ENCODE results near the gene KYNU. TPM values are rescaled to one million over a fixed set of nuclear protein-coding genes. Genes with fewer than 3 reads are reported as not detected.

Gene KYNU
- total RNA-seq, 1 donor from 2014 or later, result 0.21 TPM

GRCh38 chr2:142967060-142967459, 89.6 kb downstream of the KYNU start:
- H3K4me3 Mint-ChIP-seq (ENCODE audit: unreplicated experiment), result no peak overlapping the region
- no peak for TF ChIP-seq CTCF (IDR thresholded peaks at IDR 0.05)
- no peak overlapping the region for H3K27ac Mint-ChIP-seq (ENCODE audit: unreplicated experiment)
- H3K36me3 Mint-ChIP-seq (ENCODE audit: unreplicated experiment), result peaks cover 7% of the 10 kb centered on the region
- H3K4me1 Mint-ChIP-seq (ENCODE audit: unreplicated experiment), result peaks cover 7% of the 10 kb centered on the region
- DNase-seq (ENCODE audit: extremely low spot score, unreplicated experiment), result no peak
- no peaks in the 10 kb centered on the region for H3K27me3 Mint-ChIP-seq (ENCODE audit: unreplicated experiment)
- H3K9me3 Mint-ChIP-seq (ENCODE audit: unreplicated experiment), result peaks cover 4% of the 10 kb centered on the region

- Mint-ChIP-seq H3K27me3 (ENCODE audit: unreplicated experiment) (no peaks in the 10 kb centered on the region), H3K4me3 (ENCODE audit: unreplicated experiment) (no peak overlapping the region), H3K27ac (ENCODE audit: unreplicated experiment) (peak overlapping the region; percentile 93), H3K9me3 (ENCODE audit: unreplicated experiment) (no peaks in the 10 kb centered on the region), H3K4me1 (ENCODE audit: unreplicated experiment) (peaks cover 28% of the 10 kb centered on the region), H3K36me3 (ENCODE audit: unreplicated experiment) (no peaks in the 10 kb centered on the region)
- TF ChIP-seq CTCF (IDR thresholded peaks at IDR 0.05), result no peak
- DNase-seq (ENCODE audit: extremely low spot score, unreplicated experiment), result no peak
These were observed 95.8 kb downstream of the KYNU start for GRCh38 chr2:142973160-142973821.

- H3K27ac Mint-ChIP-seq (ENCODE audit: unreplicated experiment), result peak overlapping the region; percentile 93
- peaks cover 28% of the 10 kb centered on the region for H3K4me1 Mint-ChIP-seq (ENCODE audit: unreplicated experiment)
- TF ChIP-seq CTCF (IDR thresholded peaks at IDR 0.05), result no peak
- H3K4me3 Mint-ChIP-seq (ENCODE audit: unreplicated experiment), result no peak overlapping the region
- no peak for DNase-seq (ENCODE audit: extremely low spot score, unreplicated experiment)
- H3K9me3 Mint-ChIP-seq (ENCODE audit: unreplicated experiment), result no peaks in the 10 kb centered on the region
- H3K27me3 Mint-ChIP-seq (ENCODE audit: unreplicated experiment), result no peaks in the 10 kb centered on the region
- H3K36me3 Mint-ChIP-seq (ENCODE audit: unreplicated experiment), result no peaks in the 10 kb centered on the region
These were observed 96.4 kb downstream of the KYNU start for GRCh38 chr2:142973822-142974207.

DNA sequence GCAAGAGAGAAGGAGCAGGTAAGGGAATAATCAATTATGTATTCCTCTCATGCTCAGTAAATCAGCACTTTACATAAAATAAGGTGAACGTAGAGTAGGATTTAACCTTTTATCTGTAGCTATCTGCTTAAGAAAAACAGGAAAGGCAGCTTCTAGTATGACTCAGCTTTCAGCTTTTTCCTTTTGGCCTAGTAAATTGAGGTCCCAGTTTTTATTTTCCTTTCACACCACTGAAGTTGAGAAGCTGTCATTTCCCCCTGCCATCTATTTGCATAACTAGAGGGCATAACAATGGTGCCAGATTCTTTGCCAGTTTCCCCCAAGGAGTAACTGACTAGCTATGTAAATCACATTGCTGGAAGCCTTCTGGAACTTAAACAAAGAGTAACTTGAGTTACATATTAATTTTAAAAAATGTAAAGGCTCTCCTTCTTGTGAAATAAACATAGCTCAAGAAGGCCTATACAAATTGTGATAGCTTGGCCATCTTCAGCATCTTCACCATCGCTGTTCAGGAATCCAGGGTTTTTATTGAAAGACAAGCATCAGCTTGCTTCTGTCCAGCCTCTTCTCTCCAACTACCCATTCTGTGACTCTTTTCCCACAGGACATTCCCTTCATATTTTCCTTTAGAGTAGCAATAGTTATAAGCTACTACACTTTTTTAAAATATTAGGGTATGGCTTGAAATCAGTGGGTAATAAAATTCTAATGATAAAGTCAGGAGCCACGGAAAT, 97.0 kb downstream of the KYNU start:
- peaks cover 30% of the 10 kb centered on the region for H3K4me1 Mint-ChIP-seq (ENCODE audit: unreplicated experiment)
- H3K27me3 Mint-ChIP-seq (ENCODE audit: unreplicated experiment), result no peaks in the 10 kb centered on the region
- no peak for DNase-seq (ENCODE audit: extremely low spot score, unreplicated experiment)
- peak overlapping the region; percentile 93 for H3K27ac Mint-ChIP-seq (ENCODE audit: unreplicated experiment)
- H3K36me3 Mint-ChIP-seq (ENCODE audit: unreplicated experiment), result no peaks in the 10 kb centered on the region
- H3K9me3 Mint-ChIP-seq (ENCODE audit: unreplicated experiment), result no peaks in the 10 kb centered on the region
- no peak for TF ChIP-seq CTCF (IDR thresholded peaks at IDR 0.05)
- H3K4me3 Mint-ChIP-seq (ENCODE audit: unreplicated experiment), result no peak overlapping the region

- Mint-ChIP-seq H3K4me1 (ENCODE audit: unreplicated experiment) (peaks cover 31% of the 10 kb centered on the region), H3K9me3 (ENCODE audit: unreplicated experiment) (no peaks in the 10 kb centered on the region), H3K36me3 (ENCODE audit: unreplicated experiment) (no peaks in the 10 kb centered on the region), H3K27me3 (ENCODE audit: unreplicated experiment) (no peaks in the 10 kb centered on the region), H3K27ac (ENCODE audit: unreplicated experiment) (peak overlapping the region; percentile 93), H3K4me3 (ENCODE audit: unreplicated experiment) (no peak overlapping the region)
- no peak for TF ChIP-seq CTCF (IDR thresholded peaks at IDR 0.05)
- no peak for DNase-seq (ENCODE audit: extremely low spot score, unreplicated experiment)
These were observed 97.8 kb downstream of the KYNU start for GRCh38 chr2:142975239-142975638.
